ENCODE measurements around the gene XPO6. TPM values are rescaled to one million over a fixed set of nuclear protein-coding genes. Genes with fewer than 3 reads are reported as not detected.

XPO6 gene
- polyA plus RNA-seq, 1 of the 3 experiments (the other 2 are of a cell fraction), result 97.1 TPM

GRCh38 chr16:28192806-28193529, 18.8 kb downstream of the XPO6 start:
- peaks cover 2 to 52% of the 10 kb centered on the region in 2 experiments; a peak in 3 of 4 replicates for H3K4me1 ChIP-seq (ENCODE audit: control insufficient read depth in 1 of 2, insufficient read depth in 2 of 2, low read depth in 1 of 2, low read length in 1 of 2)
- no peak overlapping the region for H3K9ac ChIP-seq

More at GRCh38 chr16:28192806-28193529, 18.8 kb downstream of the XPO6 start:
- Histone ChIP-seq H2AFZ (ENCODE audit: low read depth) (no peak overlapping the region), H3K79me2 (ENCODE audit: insufficient read depth) (peaks cover 94% of the 10 kb centered on the region), H3K36me3 (replicated peaks in 1 of 2; ENCODE audit: control insufficient read depth in 1 of 2, insufficient read depth in 2 of 2, low read length in 1 of 2) (peaks cover 2 to 5% of the 10 kb centered on the region in 2 experiments), H3K4me2 (peak overlapping the region; percentile 64), H3F3A (replicated peaks; ENCODE audit: insufficient read depth) (peaks cover 27% of the 10 kb centered on the region), H3K9me3 (no peaks in the 10 kb centered on the region), H3K4me3 (ENCODE audit: low read depth in 2 of 2, low read length in 1 of 2) (no peak overlapping the region), H3K27me3 (ENCODE audit: insufficient read depth) (no peaks in the 10 kb centered on the region), H3K27ac (ENCODE audit: low read depth in 2 of 2, low read length in 1 of 2) (peak overlapping the region in 1 of 2 experiments; percentile 56; a peak in 2 of 4 replicates), H4K20me1 (ENCODE audit: insufficient read depth) (peaks cover 65% of the 10 kb centered on the region), H3K9me2 (no peaks in the 10 kb centered on the region)
- POLR2A ChIA-PET, result no interaction called here
- no peak for DNase-seq
- 93% methylated on average over 10 of the region's 10 CpGs for WGBS (ENCODE audit: low lambda C conversion rate)
- CTCF ChIA-PET, result no interaction called here
- TF ChIP-seq MXI1 (IDR thresholded peaks at IDR 0.05; ENCODE audit: low read depth, low read length) (no peak), RCOR1 (IDR thresholded peaks at IDR 0.05; ENCODE audit: low read length) (no peak), GABPA (IDR thresholded peaks at IDR 0.05; ENCODE audit: low read depth) (no peak), TCF12 (IDR thresholded peaks at IDR 0.05) (no peak), SMC3 (IDR thresholded peaks at IDR 0.05; ENCODE audit: low read depth, low read length) (no peak), EP300 (IDR thresholded peaks at IDR 0.05; ENCODE audit: borderline replicate concordance in 1 of 2, low read depth in 1 of 2, low read length in 1 of 2) (no peak), FOXJ3 (CRISPR knock-in tag; IDR thresholded peaks at IDR 0.05) (no peak), CTCF (IDR thresholded peaks at IDR 0.05) (no peak), TEAD4 (IDR thresholded peaks at IDR 0.05; ENCODE audit: borderline replicate concordance, insufficient read depth) (no peak), POLR2AphosphoS5 (IDR thresholded peaks at IDR 0.05; ENCODE audit: low read depth, low read length) (no peak), ELF1 (IDR thresholded peaks at IDR 0.05) (no peak), PBX3 (IDR thresholded peaks at IDR 0.05) (no peak)
- TF ChIP-seq, protein P1, sequence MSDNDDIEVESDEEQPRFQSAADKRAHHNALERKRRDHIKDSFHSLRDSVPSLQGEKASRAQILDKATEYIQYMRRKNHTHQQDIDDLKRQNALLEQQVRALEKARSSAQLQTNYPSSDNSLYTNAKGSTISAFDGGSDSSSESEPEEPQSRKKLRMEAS (IDR thresholded peaks at IDR 0.05; ENCODE audit: low read depth), result no peak
